HepG2 (cell line): ENCODE measurements around the gene UBE2O. TPM values are rescaled to one million over a fixed set of nuclear protein-coding genes. Genes with fewer than 3 reads are reported as not detected.
A peak's percentile ranks its signal among the peaks of the same experiment; 100 is the strongest.

ENCODE experiments used
- ADNP ChIP-seq: sonication (generic); formaldehyde crosslinking; IDR thresholded peaks from 2 replicates; pipeline ENCODE4 v1.4.0; 2020; ENCODE audit warnings: missing genetic modification reagents
- ATRX ChIP-seq: sonication (generic); formaldehyde crosslinking; IDR thresholded peaks from 2 replicates; pipeline ENCODE4 v1.4.0; 2020; ENCODE audit warnings: missing genetic modification reagents, borderline replicate concordance
- CBX5 ChIP-seq: sonication (generic); formaldehyde crosslinking; IDR thresholded peaks from 2 replicates; pipeline ENCODE4 v1.4.0; 2020; ENCODE audit warnings: missing genetic modification reagents, borderline replicate concordance
- CHD4 ChIP-seq: fragments of 200-600 bp; sonication (generic); IDR thresholded peaks from 2 replicates; pipeline ENCODE4 v1.7.0; 2017; ENCODE audit warnings: mild to moderate bottlenecking, low read length, borderline replicate concordance
- DMAP1 ChIP-seq: IDR thresholded peaks from 2 replicates; pipeline ENCODE4 v1.6.1; 2016
- HHEX ChIP-seq: IDR thresholded peaks from 2 replicates; pipeline ENCODE4 v1.6.1; 2016; ENCODE audit warnings: control low read depth
- HMG20A ChIP-seq: IDR thresholded peaks from 2 replicates; pipeline ENCODE4 v1.6.1; 2016; ENCODE audit warnings: borderline replicate concordance
- KDM5A ChIP-seq: fragments of 200-600 bp; sonication (generic); IDR thresholded peaks from 2 replicates; pipeline ENCODE4 v1.7.0; 2018; ENCODE audit warnings: antibody characterized with exemption, mild to moderate bottlenecking, low read length, borderline replicate concordance
- NCOA5 ChIP-seq: sonication (generic); formaldehyde crosslinking; IDR thresholded peaks from 2 replicates; pipeline ENCODE4 v1.4.0; 2020; ENCODE audit warnings: missing genetic modification reagents
- NFRKB ChIP-seq: fragments of 450-650 bp; IDR thresholded peaks from 2 replicates; pipeline ENCODE4 v1.6.1; 2017
- WIZ ChIP-seq: sonication (generic); formaldehyde crosslinking; IDR thresholded peaks from 2 replicates; pipeline ENCODE4 v1.5.1; 2020; ENCODE audit warnings: mild to moderate bottlenecking, missing genetic modification reagents
- ZFYVE20 ChIP-seq: sonication (generic); formaldehyde crosslinking; IDR thresholded peaks from 2 replicates; pipeline ENCODE4 v1.8.0; 2023; ENCODE audit warnings: low read depth, mild to moderate bottlenecking, moderate library complexity, missing genetic modification reagents, borderline replicate concordance
- ZNF431 ChIP-seq: sonication (generic); formaldehyde crosslinking; IDR thresholded peaks from 2 replicates; pipeline ENCODE4 v1.9.0; 2022; ENCODE audit warnings: missing genetic modification reagents, low read depth, mild to moderate bottlenecking, borderline replicate concordance
- ZNF468 ChIP-seq: sonication (generic); formaldehyde crosslinking; IDR thresholded peaks from 2 replicates; pipeline ENCODE4 v1.8.0; 2022; ENCODE audit warnings: mild to moderate bottlenecking, moderate library complexity, missing genetic modification reagents
- ZNF567 ChIP-seq: sonication (generic); formaldehyde crosslinking; IDR thresholded peaks from 2 replicates; pipeline ENCODE4 v1.8.1; 2023; ENCODE audit warnings: mild to moderate bottlenecking, missing genetic modification reagents, borderline replicate concordance
- ZNF670 ChIP-seq: sonication (generic); formaldehyde crosslinking; IDR thresholded peaks from 2 replicates; pipeline ENCODE4 v1.8.0; 2022; ENCODE audit warnings: mild to moderate bottlenecking, missing genetic modification reagents, borderline replicate concordance
- ZNF747 ChIP-seq: sonication (generic); formaldehyde crosslinking; IDR thresholded peaks from 2 replicates; pipeline ENCODE4 v1.8.1; 2023; ENCODE audit warnings: missing genetic modification reagents, mild to moderate bottlenecking, borderline replicate concordance
- ZNF883 ChIP-seq: sonication (generic); formaldehyde crosslinking; IDR thresholded peaks from 2 replicates; pipeline ENCODE4 v1.5.1; 2020; ENCODE audit warnings: mild to moderate bottlenecking, missing genetic modification reagents; ENCODE audit errors: not compliant biosample characterization
- polyA plus RNA-seq, 8 experiments: library from polyadenylated mRNA; depleted of rRNA in 3 of 8; stranded (reverse) in 7 of 8; unstranded in 1 of 8; fragments of >200 nt; fragmentation: Illumina TruSeq in 4 of 8; extraction: Trizol in 4 of 8; gene quantifications; 2 replicates each; pipeline versions ENCODE4 v1.2.1 to v1.2.3, GENCODE V29; 2011 to 2016; ENCODE audit warnings: low read depth in 4 of 8, missing spikeins in 1 of 8, mixed read lengths in 1 of 8; ENCODE audit not compliant: insufficient read depth in 1 of 8
- total RNA-seq, 5 experiments: library from RNA; depleted of rRNA; stranded (reverse); fragments of >200 nt; fragmentation: Illumina TruSeq; extraction: Trizol; gene quantifications; 2 replicates each; pipeline ENCODE4 v1.2.3, GENCODE V29; 2016; ENCODE audit warnings: low read depth in 1 of 5
- TF ChIP-seq, protein P1 (sequence below): sonication (generic); formaldehyde crosslinking; IDR thresholded peaks from 2 replicates; pipeline ENCODE4 v1.4.0; 2020; ENCODE audit warnings: missing genetic modification reagents, borderline replicate concordance
- TF ChIP-seq, protein P2 (sequence below): IDR thresholded peaks from 2 replicates; pipeline ENCODE4 v1.6.1; 2016; ENCODE audit warnings: mild to moderate bottlenecking, missing biosample characterization, missing genetic modification reagents
- TF ChIP-seq, protein P3 (sequence below): sonication (generic); formaldehyde crosslinking; IDR thresholded peaks from 2 replicates; pipeline ENCODE4 v1.8.1; 2023; ENCODE audit warnings: missing genetic modification reagents, mild to moderate bottlenecking, borderline replicate concordance
- TF ChIP-seq, protein P4 (sequence below): sonication (generic); formaldehyde crosslinking; IDR thresholded peaks from 2 replicates; pipeline ENCODE4 v1.8.0; 2022; ENCODE audit warnings: mild to moderate bottlenecking, missing genetic modification reagents, borderline replicate concordance
- TF ChIP-seq, protein P5 (sequence below): sonication (generic); formaldehyde crosslinking; conservative IDR thresholded peaks from 2 replicates; pipeline ENCODE4 v1.4.0; 2020; ENCODE audit warnings: mild to moderate bottlenecking, missing genetic modification reagents, moderate library complexity

Gene UBE2O
- total and polyA plus RNA-seq, 2 of the 13 experiments (the other 11 are each of a cell fraction or from before 2014, with no cell fraction given): 21.5 to 23.5 TPM

DNA sequence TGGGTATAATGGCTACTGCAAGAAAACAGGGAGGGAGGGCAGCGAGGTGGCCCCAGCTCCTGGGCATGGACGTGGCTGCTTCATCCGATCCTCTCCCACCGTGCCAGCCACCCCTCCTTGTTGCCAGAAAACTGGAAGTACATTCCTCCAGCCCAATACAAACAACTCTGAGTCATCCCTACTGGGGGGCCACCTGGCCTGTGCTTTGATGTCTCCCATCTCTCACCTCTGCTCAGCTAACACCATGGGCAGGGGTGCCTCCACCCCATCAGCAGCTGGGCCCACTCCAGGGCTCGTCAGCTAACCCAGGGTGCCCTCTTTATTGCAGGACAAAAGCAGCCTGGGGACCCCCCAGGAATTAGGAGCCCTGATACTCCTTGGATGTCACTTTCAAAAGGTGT lies 46.3 kb upstream of the UBE2O start (continued):
- TF ChIP-seq, protein P1, sequence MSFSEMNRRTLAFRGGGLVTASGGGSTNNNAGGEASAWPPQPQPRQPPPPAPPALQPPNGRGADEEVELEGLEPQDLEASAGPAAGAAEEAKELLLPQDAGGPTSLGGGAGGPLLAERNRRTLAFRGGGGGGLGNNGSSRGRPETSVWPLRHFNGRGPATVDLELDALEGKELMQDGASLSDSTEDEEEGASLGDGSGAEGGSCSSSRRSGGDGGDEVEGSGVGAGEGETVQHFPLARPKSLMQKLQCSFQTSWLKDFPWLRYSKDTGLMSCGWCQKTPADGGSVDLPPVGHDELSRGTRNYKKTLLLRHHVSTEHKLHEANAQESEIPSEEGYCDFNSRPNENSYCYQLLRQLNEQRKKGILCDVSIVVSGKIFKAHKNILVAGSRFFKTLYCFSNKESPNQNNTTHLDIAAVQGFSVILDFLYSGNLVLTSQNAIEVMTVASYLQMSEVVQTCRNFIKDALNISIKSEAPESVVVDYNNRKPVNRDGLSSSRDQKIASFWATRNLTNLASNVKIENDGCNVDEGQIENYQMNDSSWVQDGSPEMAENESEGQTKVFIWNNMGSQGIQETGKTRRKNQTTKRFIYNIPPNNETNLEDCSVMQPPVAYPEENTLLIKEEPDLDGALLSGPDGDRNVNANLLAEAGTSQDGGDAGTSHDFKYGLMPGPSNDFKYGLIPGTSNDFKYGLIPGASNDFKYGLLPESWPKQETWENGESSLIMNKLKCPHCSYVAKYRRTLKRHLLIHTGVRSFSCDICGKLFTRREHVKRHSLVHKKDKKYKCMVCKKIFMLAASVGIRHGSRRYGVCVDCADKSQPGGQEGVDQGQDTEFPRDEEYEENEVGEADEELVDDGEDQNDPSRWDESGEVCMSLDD (CRISPR knock-in tag): peak; percentile 97; the same call in 1 of the 2 replicates
- TF ChIP-seq ADNP (no peak), CHD4 (no peak), NFRKB (no peak), ZNF883 (no peak), WIZ (CRISPR knock-in tag) (peak; percentile 64; the same call in 1 of the 2 replicates), HHEX (CRISPR knock-in tag) (peak; percentile 84), ATRX (no peak), DMAP1 (CRISPR knock-in tag) (peak; percentile 64; the same call in 1 of the 2 replicates), NCOA5 (CRISPR knock-in tag) (no peak), HMG20A (CRISPR knock-in tag) (peak; percentile 93), ZNF670 (CRISPR knock-in tag) (peak; percentile 36; the same call in 1 of the 2 replicates), ZNF747 (peak; percentile 56; the same call in 1 of the 2 replicates), ZNF468 (CRISPR knock-in tag) (no peak), ZNF431 (CRISPR knock-in tag) (no peak), CBX5 (CRISPR knock-in tag) (peak; percentile 93; the same call in 1 of the 2 replicates), ZNF567 (CRISPR knock-in tag) (no peak), KDM5A (no peak), ZFYVE20 (CRISPR knock-in tag) (no peak)
- TF ChIP-seq, protein P2, sequence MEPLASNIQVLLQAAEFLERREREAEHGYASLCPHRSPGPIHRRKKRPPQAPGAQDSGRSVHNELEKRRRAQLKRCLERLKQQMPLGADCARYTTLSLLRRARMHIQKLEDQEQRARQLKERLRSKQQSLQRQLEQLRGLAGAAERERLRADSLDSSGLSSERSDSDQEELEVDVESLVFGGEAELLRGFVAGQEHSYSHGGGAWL (CRISPR knock-in tag): peak; percentile 71
- TF ChIP-seq, protein P3, sequence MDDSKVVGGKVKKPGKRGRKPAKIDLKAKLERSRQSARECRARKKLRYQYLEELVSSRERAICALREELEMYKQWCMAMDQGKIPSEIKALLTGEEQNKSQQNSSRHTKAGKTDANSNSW (CRISPR knock-in tag): no peak
- TF ChIP-seq, protein P4, sequence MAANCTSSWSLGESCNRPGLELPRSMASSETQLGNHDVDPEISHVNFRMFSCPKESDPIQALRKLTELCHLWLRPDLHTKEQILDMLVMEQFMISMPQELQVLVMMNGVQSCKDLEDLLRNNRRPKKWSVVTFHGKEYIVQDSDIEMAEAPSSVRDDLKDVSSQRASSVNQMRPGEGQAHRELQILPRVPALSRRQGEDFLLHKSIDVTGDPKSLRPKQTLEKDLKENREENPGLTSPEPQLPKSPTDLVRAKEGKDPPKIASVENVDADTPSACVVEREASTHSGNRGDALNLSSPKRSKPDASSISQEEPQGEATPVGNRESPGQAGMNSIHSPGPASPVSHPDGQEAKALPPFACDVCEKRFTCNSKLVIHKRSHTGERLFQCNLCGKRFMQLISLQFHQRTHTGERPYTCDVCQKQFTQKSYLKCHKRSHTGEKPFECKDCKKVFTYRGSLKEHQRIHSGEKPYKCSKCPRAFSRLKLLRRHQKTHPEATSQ (CRISPR knock-in tag): no peak
- TF ChIP-seq, protein P5, sequence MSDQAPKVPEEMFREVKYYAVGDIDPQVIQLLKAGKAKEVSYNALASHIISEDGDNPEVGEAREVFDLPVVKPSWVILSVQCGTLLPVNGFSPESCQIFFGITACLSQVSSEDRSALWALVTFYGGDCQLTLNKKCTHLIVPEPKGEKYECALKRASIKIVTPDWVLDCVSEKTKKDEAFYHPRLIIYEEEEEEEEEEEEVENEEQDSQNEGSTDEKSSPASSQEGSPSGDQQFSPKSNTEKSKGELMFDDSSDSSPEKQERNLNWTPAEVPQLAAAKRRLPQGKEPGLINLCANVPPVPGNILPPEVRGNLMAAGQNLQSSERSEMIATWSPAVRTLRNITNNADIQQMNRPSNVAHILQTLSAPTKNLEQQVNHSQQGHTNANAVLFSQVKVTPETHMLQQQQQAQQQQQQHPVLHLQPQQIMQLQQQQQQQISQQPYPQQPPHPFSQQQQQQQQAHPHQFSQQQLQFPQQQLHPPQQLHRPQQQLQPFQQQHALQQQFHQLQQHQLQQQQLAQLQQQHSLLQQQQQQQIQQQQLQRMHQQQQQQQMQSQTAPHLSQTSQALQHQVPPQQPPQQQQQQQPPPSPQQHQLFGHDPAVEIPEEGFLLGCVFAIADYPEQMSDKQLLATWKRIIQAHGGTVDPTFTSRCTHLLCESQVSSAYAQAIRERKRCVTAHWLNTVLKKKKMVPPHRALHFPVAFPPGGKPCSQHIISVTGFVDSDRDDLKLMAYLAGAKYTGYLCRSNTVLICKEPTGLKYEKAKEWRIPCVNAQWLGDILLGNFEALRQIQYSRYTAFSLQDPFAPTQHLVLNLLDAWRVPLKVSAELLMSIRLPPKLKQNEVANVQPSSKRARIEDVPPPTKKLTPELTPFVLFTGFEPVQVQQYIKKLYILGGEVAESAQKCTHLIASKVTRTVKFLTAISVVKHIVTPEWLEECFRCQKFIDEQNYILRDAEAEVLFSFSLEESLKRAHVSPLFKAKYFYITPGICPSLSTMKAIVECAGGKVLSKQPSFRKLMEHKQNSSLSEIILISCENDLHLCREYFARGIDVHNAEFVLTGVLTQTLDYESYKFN (CRISPR knock-in tag): peak; percentile 92
